Measurements from ENCODE around the gene MON2.
"Not testable (repeated sequence)": the region's sequence is repeated elsewhere in the genome, so short reads cannot be mapped to it uniquely, and the experiment has no call there.

Gene MON2

GRCh38 chr12:62466594-62467491, at the start of gene MON2:
Gene MON2, plus strand, starts transcription at chr12:62466826. Its CDS starts 382 bp downstream, at chr12:62467208.
- peak; percentile 83 for DNase-seq

GRCh38 chr12:62426089-62426488, 40.5 kb upstream of the MON2 start:
- DNase-seq, result no peak

GRCh38 chr12:62429457-62429856, 37.2 kb upstream of the MON2 start:
- no peak for DNase-seq

GRCh38 chr12:62434494-62435302, 31.9 kb upstream of the MON2 start:
- no peak for DNase-seq

GRCh38 chr12:62435303-62436163, 31.1 kb upstream of the MON2 start:
- DNase-seq, result peak; percentile 13

- no peak for DNase-seq
Measured at GRCh38 chr12:62436164-62436503, 30.5 kb upstream of the MON2 start.

GRCh38 chr12:62438098-62438692, 28.4 kb upstream of the MON2 start:
- peak; percentile 41 for DNase-seq

GRCh38 chr12:62446754-62447452, 19.7 kb upstream of the MON2 start:
- no peak for DNase-seq

GRCh38 chr12:62448436-62448835, 18.2 kb upstream of the MON2 start:
- DNase-seq, result no peak

GRCh38 chr12:62455429-62455828, 11.2 kb upstream of the MON2 start:
- DNase-seq, result not testable (repeated sequence)

- no peak for DNase-seq
Measured at GRCh38 chr12:62458626-62459025, 8.0 kb upstream of the MON2 start.

- no peak for DNase-seq
Measured at GRCh38 chr12:62459976-62460375, 6.7 kb upstream of the MON2 start.

- DNase-seq, result not testable (repeated sequence)
Measured at GRCh38 chr12:62461171-62461837, 5.3 kb upstream of the MON2 start.

- not testable (repeated sequence) for DNase-seq
Measured at GRCh38 chr12:62463252-62463651, 3.4 kb upstream of the MON2 start.

GRCh38 chr12:62466018-62466593, 520 bp upstream of the MON2 start:
- peak; percentile 6 for DNase-seq

- no peak for DNase-seq
Measured at GRCh38 chr12:62468397-62468796, 1.8 kb downstream of the MON2 start.

GRCh38 chr12:62468935-62469334, 2.3 kb downstream of the MON2 start:
- no peak for DNase-seq

- DNase-seq, result no peak
Measured at GRCh38 chr12:62469704-62470103, 3.1 kb downstream of the MON2 start.

GRCh38 chr12:62471734-62472133, 5.1 kb downstream of the MON2 start:
- no peak for DNase-seq

GRCh38 chr12:62472472-62472871, 5.8 kb downstream of the MON2 start:
- DNase-seq, result no peak
